ENCODE results near the gene GTF3C5. TPM values are rescaled to one million over a fixed set of nuclear protein-coding genes. Genes with fewer than 3 reads are reported as not detected.

GTF3C5 gene
- total RNA-seq, 2 donors from 2014 or later = 63.1 to 97.2 TPM

DNA sequence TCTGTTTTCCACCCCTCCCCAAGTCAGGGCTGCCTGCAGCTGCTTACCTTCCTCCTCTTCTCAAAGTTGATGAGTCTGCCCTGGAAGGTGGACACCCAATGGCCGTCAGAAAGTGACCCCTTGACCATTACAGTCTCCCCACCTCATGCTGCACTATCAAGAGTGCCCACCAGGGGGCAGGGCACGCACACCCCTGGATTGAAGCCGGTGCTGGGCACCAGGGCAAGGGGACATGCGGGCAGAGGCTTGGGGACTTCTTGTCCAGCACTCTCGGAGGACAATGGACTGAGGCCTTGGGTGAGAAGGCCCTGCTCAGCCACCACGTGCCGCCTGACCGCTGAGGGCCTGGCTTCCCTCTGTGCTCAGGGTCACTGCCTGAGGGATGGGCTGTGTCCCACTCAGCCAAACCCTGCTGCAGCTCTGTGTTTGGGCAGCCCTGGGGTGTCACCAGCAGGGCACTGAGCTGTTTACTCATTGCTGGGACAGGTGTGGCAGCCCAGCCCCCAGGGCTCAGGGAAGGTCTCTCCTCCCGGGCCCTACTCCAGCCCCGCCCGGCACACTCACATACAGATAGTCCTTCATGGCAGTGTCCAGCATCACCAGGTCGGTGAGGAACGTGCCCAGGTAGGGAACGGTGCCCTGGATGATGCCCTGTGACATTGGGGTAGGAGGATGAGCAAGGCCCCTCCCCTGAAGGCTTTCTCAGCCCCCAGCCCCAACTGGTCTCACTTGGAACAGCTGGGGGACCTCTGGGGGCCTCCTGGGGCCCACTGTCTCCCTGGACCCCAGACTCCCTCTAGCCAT lies 72.6 kb downstream of the GTF3C5 start:
- WGBS = 36% methylated on average over 13 of the region's 14 CpGs
- peak; percentile 52 for DNase-seq (ENCODE audit: low spot score)

DNA sequence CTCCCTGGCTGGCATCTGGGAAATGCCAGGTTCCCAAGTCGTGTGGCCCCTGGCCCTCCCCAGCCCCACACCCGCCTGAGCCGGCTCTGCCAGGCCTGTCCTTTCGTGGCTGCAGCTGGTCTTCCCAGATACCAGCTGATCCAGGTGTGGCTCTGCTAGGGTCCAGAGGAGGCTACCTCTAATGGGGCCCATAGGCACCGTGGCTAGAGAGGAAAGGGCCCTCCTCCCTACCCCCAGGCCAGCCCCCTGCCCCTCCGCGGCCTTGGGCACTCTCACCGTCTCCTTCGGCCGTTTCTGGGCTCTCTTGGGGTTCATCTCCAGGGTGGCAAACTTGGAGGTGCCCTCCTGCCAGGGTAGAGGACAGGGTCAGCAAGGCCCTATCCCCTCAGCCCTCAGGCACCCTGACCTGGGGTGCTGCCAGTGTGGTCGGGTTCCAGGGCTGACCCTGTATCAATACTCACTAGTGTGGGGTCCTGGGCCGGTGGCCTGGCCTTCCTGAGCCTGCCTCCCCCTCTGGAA lies 73.2 kb downstream of the GTF3C5 start:
- H3K36me3 ChIP-seq = peaks cover 33 to 47% of the 10 kb centered on the region in 2 donors
- no peak overlapping the region for H3K4me3 ChIP-seq
- H3K27ac ChIP-seq = no peak overlapping the region
- intact Hi-C loops (cut with DNase I) = loop anchor here (1.0 kb wide), 1 partner anchor 41 kb away; no protein-coding TSS in a partner anchor
- DNase-seq (ENCODE audit: low spot score) = no peak
- WGBS = 87% methylated on average over 12 of the region's 12 CpGs
- TF ChIP-seq, protein P1, sequence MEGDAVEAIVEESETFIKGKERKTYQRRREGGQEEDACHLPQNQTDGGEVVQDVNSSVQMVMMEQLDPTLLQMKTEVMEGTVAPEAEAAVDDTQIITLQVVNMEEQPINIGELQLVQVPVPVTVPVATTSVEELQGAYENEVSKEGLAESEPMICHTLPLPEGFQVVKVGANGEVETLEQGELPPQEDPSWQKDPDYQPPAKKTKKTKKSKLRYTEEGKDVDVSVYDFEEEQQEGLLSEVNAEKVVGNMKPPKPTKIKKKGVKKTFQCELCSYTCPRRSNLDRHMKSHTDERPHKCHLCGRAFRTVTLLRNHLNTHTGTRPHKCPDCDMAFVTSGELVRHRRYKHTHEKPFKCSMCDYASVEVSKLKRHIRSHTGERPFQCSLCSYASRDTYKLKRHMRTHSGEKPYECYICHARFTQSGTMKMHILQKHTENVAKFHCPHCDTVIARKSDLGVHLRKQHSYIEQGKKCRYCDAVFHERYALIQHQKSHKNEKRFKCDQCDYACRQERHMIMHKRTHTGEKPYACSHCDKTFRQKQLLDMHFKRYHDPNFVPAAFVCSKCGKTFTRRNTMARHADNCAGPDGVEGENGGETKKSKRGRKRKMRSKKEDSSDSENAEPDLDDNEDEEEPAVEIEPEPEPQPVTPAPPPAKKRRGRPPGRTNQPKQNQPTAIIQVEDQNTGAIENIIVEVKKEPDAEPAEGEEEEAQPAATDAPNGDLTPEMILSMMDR (IDR thresholded peaks at IDR 0.05) = no peak
- TF ChIP-seq POLR2A (IDR thresholded peaks at IDR 0.05) = no peak
- TF ChIP-seq POLR2AphosphoS5 (IDR thresholded peaks at IDR 0.05) = no peak
- H3K4me1 ChIP-seq (replicated peaks) = no peaks in the 10 kb centered on the region
- no peaks in the 10 kb centered on the region for H3K27me3 ChIP-seq (replicated peaks; ENCODE audit: insufficient read depth)
- H3K9me3 ChIP-seq = no peaks in the 10 kb centered on the region

More for the DNA sequence above, 72.6 kb downstream of the GTF3C5 start:
- Histone ChIP-seq H3K4me3 (no peak overlapping the region), H3K27me3 (replicated peaks; ENCODE audit: insufficient read depth) (no peaks in the 10 kb centered on the region), H3K9me3 (no peaks in the 10 kb centered on the region), H3K4me1 (replicated peaks) (no peaks in the 10 kb centered on the region), H3K36me3 (peaks cover 29 to 47% of the 10 kb centered on the region in 2 donors), H3K27ac (no peak overlapping the region)
- TF ChIP-seq POLR2A (IDR thresholded peaks at IDR 0.05) (no peak), POLR2AphosphoS5 (IDR thresholded peaks at IDR 0.05) (peak; percentile 48)
- TF ChIP-seq, protein P1 (IDR thresholded peaks at IDR 0.05) = peak; percentile 95 to 100 (median 98)
- intact Hi-C loops (cut with DNase I) = no loop called here

DNA sequence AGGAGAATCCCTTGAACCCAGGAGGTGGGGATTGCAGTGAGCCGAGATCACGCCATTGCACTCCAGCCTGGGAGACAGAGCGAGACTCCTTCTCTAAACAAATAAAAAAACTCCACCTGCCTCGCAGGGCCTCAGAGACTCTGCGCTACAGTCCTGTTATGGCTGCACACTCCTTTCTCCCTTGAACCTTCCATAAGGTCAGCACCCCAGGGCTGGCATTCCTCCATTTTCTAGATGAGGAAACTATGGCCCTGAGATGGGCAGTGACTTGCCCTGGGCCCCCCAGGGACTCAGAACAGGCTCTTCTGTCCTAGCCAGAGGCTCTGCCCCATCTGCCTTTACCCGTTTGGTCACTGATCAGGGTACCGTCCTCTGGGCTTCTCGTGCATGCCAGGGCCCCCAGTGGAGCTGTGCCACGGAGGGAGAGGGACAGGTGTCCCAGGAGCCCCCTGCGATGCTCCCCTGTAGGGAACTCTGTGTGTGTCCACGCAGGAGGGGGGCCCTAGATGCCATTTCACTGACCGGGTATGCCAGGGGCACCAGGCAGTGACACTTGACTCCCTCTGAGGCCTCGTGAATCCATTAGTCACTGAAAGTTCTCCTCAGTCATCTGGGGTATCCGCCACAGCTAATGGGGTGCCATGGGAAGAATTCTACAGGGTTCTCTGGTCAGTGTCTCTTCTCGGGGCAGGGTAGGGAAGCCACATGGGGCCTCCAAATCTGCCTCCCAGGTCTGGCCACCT lies 74.1 kb downstream of the GTF3C5 start:
- 79% methylated on average over 15 of the region's 15 CpGs for WGBS
- intact Hi-C loops (cut with DNase I) = loop anchor here (1.0 kb wide), 1 partner anchor 40 kb away; no protein-coding TSS in a partner anchor

DNA sequence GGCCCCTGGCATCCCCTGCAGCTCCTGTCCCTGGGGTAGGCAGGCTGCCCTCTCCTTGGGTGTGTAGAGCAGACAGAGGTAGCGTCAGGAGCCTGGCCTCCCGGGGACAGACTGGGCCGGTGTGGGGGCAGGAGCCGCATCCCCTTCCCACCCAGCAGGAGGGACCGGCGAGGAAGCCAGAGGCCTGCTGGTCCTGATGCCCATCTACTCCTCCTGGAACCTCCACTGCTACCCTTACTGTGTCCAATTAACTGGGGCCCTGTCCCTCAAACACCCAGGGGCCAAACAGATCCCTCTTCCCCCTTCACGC lies 74.6 kb downstream of the GTF3C5 start:
- DNase-seq (ENCODE audit: low spot score) = no peak
- Histone ChIP-seq H3K9me3 (no peaks in the 10 kb centered on the region), H3K36me3 (peaks cover 33 to 45% of the 10 kb centered on the region in 2 donors), H3K4me1 (replicated peaks) (no peaks in the 10 kb centered on the region), H3K27ac (no peak overlapping the region), H3K27me3 (replicated peaks; ENCODE audit: insufficient read depth) (no peaks in the 10 kb centered on the region), H3K4me3 (no peak overlapping the region)
- intact Hi-C loops (cut with DNase I) = no loop called here
- 82% methylated on average over 7 of the region's 7 CpGs for WGBS
- TF ChIP-seq POLR2A (IDR thresholded peaks at IDR 0.05) (no peak), POLR2AphosphoS5 (IDR thresholded peaks at IDR 0.05) (no peak)
- TF ChIP-seq, protein P1 (IDR thresholded peaks at IDR 0.05) = no peak

More for the DNA sequence above, 74.1 kb downstream of the GTF3C5 start:
- no peaks in the 10 kb centered on the region for H3K4me1 ChIP-seq (replicated peaks)
- H3K36me3 ChIP-seq = peaks cover 33 to 51% of the 10 kb centered on the region in 2 donors
- no peak overlapping the region for H3K27ac ChIP-seq
- TF ChIP-seq POLR2AphosphoS5 (IDR thresholded peaks at IDR 0.05) = no peak
- no peak for DNase-seq (ENCODE audit: low spot score)
- H3K4me3 ChIP-seq = no peak overlapping the region
- H3K27me3 ChIP-seq (replicated peaks; ENCODE audit: insufficient read depth) = no peaks in the 10 kb centered on the region
- no peaks in the 10 kb centered on the region for H3K9me3 ChIP-seq

DNA sequence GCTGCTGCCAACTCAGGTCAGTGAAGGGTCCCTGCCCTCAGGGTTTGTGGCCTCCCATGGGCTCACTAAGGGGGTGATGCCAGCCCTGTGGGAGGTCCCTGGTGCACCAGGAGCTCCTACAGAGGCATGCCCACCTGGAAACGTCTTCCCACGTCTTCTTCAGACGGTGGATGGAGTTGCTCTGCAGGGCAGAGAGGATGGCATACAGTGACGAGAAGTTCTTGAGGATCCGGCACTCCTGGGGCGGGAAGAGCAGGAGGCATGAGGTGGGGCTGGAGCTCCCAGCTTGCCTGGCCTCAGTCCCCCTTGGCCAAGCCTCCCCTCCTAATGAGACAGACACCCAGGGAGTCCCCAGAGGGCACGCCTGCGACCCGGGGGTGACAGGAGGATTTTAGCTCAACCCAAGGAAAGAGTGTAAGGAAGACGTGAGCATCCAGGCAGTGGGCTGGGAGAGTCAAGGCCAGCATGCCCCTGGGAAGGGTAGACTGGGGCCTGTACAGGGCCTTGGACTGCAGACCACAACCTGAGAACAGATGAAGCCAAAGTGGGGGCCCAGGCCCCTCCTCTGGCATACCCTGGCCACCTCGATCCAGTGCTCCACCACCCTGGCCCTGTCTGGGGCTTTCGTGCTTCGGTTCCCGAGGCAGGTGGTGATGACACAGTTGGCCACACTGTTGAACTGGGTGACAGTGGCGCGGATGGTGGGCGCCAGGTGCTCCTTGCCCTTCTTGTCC lies 75.9 kb downstream of the GTF3C5 start:
- Histone ChIP-seq H3K27ac (no peak overlapping the region), H3K4me3 (no peak overlapping the region), H3K27me3 (replicated peaks; ENCODE audit: insufficient read depth) (no peaks in the 10 kb centered on the region), H3K36me3 (peaks cover 29 to 37% of the 10 kb centered on the region in 2 donors), H3K4me1 (replicated peaks) (no peaks in the 10 kb centered on the region), H3K9me3 (no peaks in the 10 kb centered on the region)
- TF ChIP-seq POLR2A (IDR thresholded peaks at IDR 0.05) (no peak), POLR2AphosphoS5 (IDR thresholded peaks at IDR 0.05) (no peak)
- TF ChIP-seq, protein P1 (IDR thresholded peaks at IDR 0.05) = no peak
- intact Hi-C loops (cut with DNase I) = no loop called here
- WGBS = 91% methylated on average over 17 of the region's 17 CpGs
- no peak for DNase-seq (ENCODE audit: low spot score)

All from prostate gland (tissue), 2 donors.